GM20000 (cell line): Measurements from ENCODE around the gene CUEDC1.
"Not testable (repeated sequence)": the region's sequence is repeated elsewhere in the genome, so short reads cannot be mapped to it uniquely, and the experiment has no call there.

Experiments used
- DNase-seq: peaks from one replicate; pipeline ENCODE4 v3.0.0; 2012; ENCODE audit warnings: low spot score
- CTCF ChIP-seq: IDR thresholded peaks from 2 replicates; pipeline ENCODE4 v1.5.1; 2012; ENCODE audit warnings: mild to moderate bottlenecking, control low read depth; ENCODE audit errors: extremely low read depth, missing control alignments

Gene CUEDC1

GRCh38 chr17:57925361-57925990, 29.7 kb downstream of the CUEDC1 start:
- no peak for TF ChIP-seq CTCF
- DNase-seq = no peak

GRCh38 chr17:57924677-57925076, 30.5 kb downstream of the CUEDC1 start:
- no peak for DNase-seq
- TF ChIP-seq CTCF = no peak

- TF ChIP-seq CTCF = no peak
- DNase-seq = no peak
Observed at GRCh38 chr17:57923182-57923872, 31.9 kb downstream of the CUEDC1 start.

- not testable (repeated sequence) for DNase-seq
Observed at GRCh38 chr17:57922745-57923144, 32.5 kb downstream of the CUEDC1 start.

- no peak for DNase-seq
Observed at GRCh38 chr17:57920916-57921703, 34.1 kb downstream of the CUEDC1 start.

GRCh38 chr17:57919918-57920317, 35.3 kb downstream of the CUEDC1 start:
- no peak for DNase-seq
- TF ChIP-seq CTCF = no peak

More at GRCh38 chr17:57920916-57921703, 34.1 kb downstream of the CUEDC1 start:
- no peak for TF ChIP-seq CTCF

GRCh38 chr17:57918017-57918895, 37.0 kb downstream of the CUEDC1 start:
- no peak for TF ChIP-seq CTCF
- no peak for DNase-seq
